ENCODE measurements around the gene MYOD1. TPM values are rescaled to one million over a fixed set of nuclear protein-coding genes. Genes with fewer than 3 reads are reported as not detected.

MYOD1 gene
- total RNA-seq, 2 donors from 2014 or later = not detected

DNA sequence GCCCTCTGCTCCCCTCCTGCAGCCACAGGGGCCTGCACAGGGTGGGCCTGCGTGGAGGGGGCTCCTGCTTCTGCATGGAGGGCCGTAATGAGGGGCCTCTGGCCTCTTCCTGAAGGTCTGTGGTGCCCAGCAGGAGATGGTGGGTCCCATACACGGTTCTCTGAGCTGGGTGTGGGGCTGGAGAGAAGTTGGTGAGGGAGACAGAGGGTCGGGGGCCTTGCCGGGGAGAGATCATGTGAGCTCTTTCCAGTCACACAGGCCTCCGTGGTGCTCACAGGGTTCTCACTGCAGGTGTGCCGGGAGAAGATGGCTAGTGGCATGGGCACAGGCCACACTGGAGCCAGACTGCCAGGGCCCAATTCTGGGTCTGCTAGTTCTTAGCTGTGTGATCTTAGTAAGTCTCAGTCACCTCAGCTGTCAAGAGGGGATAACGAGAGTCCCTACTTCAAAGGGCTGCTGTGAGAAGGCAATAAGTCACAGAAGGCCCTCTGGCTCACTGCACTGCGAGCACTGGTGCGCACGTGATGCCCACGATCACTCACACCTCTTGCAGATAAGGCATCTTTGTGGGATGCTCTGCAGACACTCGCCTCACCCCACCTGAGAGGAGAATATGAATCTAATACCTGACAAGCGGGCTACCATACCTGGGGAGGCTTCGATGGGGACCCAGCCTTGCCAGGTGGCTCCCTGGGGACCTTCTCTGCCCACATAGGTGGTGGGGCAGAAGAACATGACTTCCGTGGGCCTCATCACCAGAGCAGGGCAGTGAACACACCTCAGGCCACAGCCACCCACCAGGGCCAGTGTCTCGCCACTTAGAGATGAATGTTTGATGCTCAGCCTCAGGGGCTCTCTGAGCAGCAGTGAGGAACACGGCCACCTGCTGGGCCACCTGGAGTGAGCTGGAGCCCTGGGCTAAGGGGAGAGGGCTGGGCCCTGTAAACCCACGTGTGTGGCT, 29.7 kb downstream of the MYOD1 start:
- ATAC-seq = no peak
- TF ChIP-seq CTCF (IDR thresholded peaks at IDR 0.05) = no peak
- TF ChIP-seq POLR2A (IDR thresholded peaks at IDR 0.05) = no peak
- Histone ChIP-seq H3K27me3 (no peaks in the 10 kb centered on the region), H3K9me3 (no peaks in the 10 kb centered on the region), H3K36me3 (replicated peaks in 1 of 2; ENCODE audit: insufficient read depth in 1 of 2, low read depth in 2 of 2) (no peaks in the 10 kb centered on the region), H3K27ac (no peak overlapping the region), H3K4me3 (no peak overlapping the region), H3K4me1 (no peaks in the 10 kb centered on the region)
- DNase-seq = no peak
- 60 to 70% methylated on average over 8 to 19 of the region's 19 CpGs for WGBS, 2 donors
- intact Hi-C loops (cut with DNase I) = no loop called here

- Histone ChIP-seq H3K4me1 (no peaks in the 10 kb centered on the region), H3K36me3 (replicated peaks in 1 of 2; ENCODE audit: insufficient read depth in 1 of 2, low read depth in 2 of 2) (no peaks in the 10 kb centered on the region), H3K27ac (no peak overlapping the region), H3K9me3 (no peaks in the 10 kb centered on the region), H3K4me3 (no peak overlapping the region), H3K27me3 (no peaks in the 10 kb centered on the region)
- ATAC-seq (no peak), DNase-seq (no peak)
- TF ChIP-seq CTCF (IDR thresholded peaks at IDR 0.05) (no peak), POLR2A (IDR thresholded peaks at IDR 0.05) (no peak)
- intact Hi-C loops (cut with DNase I) = no loop called here
- 60 to 63% methylated on average over 8 to 13 of the region's 13 CpGs for WGBS, 2 donors
Observed at GRCh38 chr11:17750013-17750800, 30.8 kb downstream of the MYOD1 start.

- Histone ChIP-seq H3K27me3 (no peaks in the 10 kb centered on the region), H3K4me3 (no peak overlapping the region), H3K36me3 (replicated peaks in 1 of 2; ENCODE audit: insufficient read depth in 1 of 2, low read depth in 2 of 2) (no peaks in the 10 kb centered on the region), H3K9me3 (no peaks in the 10 kb centered on the region), H3K4me1 (no peaks in the 10 kb centered on the region), H3K27ac (no peak overlapping the region)
- WGBS, 2 donors = 43 to 44% methylated on average over 2 of the region's 2 CpGs
- TF ChIP-seq CTCF (IDR thresholded peaks at IDR 0.05) = no peak
- TF ChIP-seq POLR2A (IDR thresholded peaks at IDR 0.05) = no peak
- intact Hi-C loops (cut with DNase I) = no loop called here
- ATAC-seq = no peak
- DNase-seq = no peak
Observed at GRCh38 chr11:17750801-17751165, 31.4 kb downstream of the MYOD1 start.

GRCh38 chr11:17751558-17751957, 32.2 kb downstream of the MYOD1 start:
- H3K9me3 ChIP-seq = no peaks in the 10 kb centered on the region
- no peak for ATAC-seq
- H3K36me3 ChIP-seq (replicated peaks in 1 of 2; ENCODE audit: insufficient read depth in 1 of 2, low read depth in 2 of 2) = no peaks in the 10 kb centered on the region
- no peaks in the 10 kb centered on the region for H3K27me3 ChIP-seq
- no peak for DNase-seq
- intact Hi-C loops (cut with DNase I) = no loop called here
- H3K4me3 ChIP-seq = no peak overlapping the region
- TF ChIP-seq POLR2A (IDR thresholded peaks at IDR 0.05) = no peak
- no peak for TF ChIP-seq CTCF (IDR thresholded peaks at IDR 0.05)
- WGBS, 2 donors = 42 to 53% methylated on average over 2 of the region's 2 CpGs
- H3K27ac ChIP-seq = no peak overlapping the region
- H3K4me1 ChIP-seq = no peaks in the 10 kb centered on the region
